Activated naive CD8-positive, alpha-beta T cell (primary cell): ENCODE measurements around the gene MEGF6.

ENCODE experiments used
- H3K27ac Mint-ChIP-seq: one replicate; pipeline ENCODE4 v1.8.0; 2021; ENCODE audit warnings: mixed read lengths
- H3K27me3 Mint-ChIP-seq: one replicate; pipeline ENCODE4 v1.8.0; 2021; ENCODE audit warnings: mixed read lengths
- H3K36me3 Mint-ChIP-seq: one replicate; pipeline ENCODE4 v1.8.0; 2021; ENCODE audit warnings: mixed read lengths
- H3K4me1 Mint-ChIP-seq: one replicate; pipeline ENCODE4 v1.8.0; 2021; ENCODE audit warnings: low read depth, mixed read lengths
- H3K4me3 Mint-ChIP-seq: one replicate; pipeline ENCODE4 v1.8.0; 2021; ENCODE audit warnings: mild to moderate bottlenecking, mixed read lengths
- H3K9me3 Mint-ChIP-seq: one replicate; pipeline ENCODE4 v1.8.0; 2021; ENCODE audit warnings: low read depth, mixed read lengths

Gene MEGF6

GRCh38 chr1:3498986-3499385 lies 112.3 kb downstream of the MEGF6 start:
- no peaks in the 10 kb centered on the region for H3K9me3 Mint-ChIP-seq
- H3K4me1 Mint-ChIP-seq: no peaks in the 10 kb centered on the region
- H3K36me3 Mint-ChIP-seq: no peaks in the 10 kb centered on the region
- H3K4me3 Mint-ChIP-seq: no peak overlapping the region
- no peaks in the 10 kb centered on the region for H3K27me3 Mint-ChIP-seq
- H3K27ac Mint-ChIP-seq: no peak overlapping the region

GRCh38 chr1:3498246-3498930 lies 112.9 kb downstream of the MEGF6 start:
- H3K9me3 Mint-ChIP-seq: no peaks in the 10 kb centered on the region
- no peak overlapping the region for H3K27ac Mint-ChIP-seq
- H3K4me1 Mint-ChIP-seq: no peaks in the 10 kb centered on the region
- H3K4me3 Mint-ChIP-seq: no peak overlapping the region
- H3K36me3 Mint-ChIP-seq: no peaks in the 10 kb centered on the region
- no peaks in the 10 kb centered on the region for H3K27me3 Mint-ChIP-seq

- H3K27me3 Mint-ChIP-seq: no peaks in the 10 kb centered on the region
- no peak overlapping the region for H3K27ac Mint-ChIP-seq
- H3K9me3 Mint-ChIP-seq: no peaks in the 10 kb centered on the region
- H3K36me3 Mint-ChIP-seq: no peaks in the 10 kb centered on the region
- no peak overlapping the region for H3K4me3 Mint-ChIP-seq
- no peaks in the 10 kb centered on the region for H3K4me1 Mint-ChIP-seq
Measured at GRCh38 chr1:3497521-3497920, 113.8 kb downstream of the MEGF6 start.

- H3K27ac Mint-ChIP-seq: no peak overlapping the region
- H3K36me3 Mint-ChIP-seq: no peaks in the 10 kb centered on the region
- H3K9me3 Mint-ChIP-seq: no peaks in the 10 kb centered on the region
- H3K27me3 Mint-ChIP-seq: no peaks in the 10 kb centered on the region
- no peaks in the 10 kb centered on the region for H3K4me1 Mint-ChIP-seq
- H3K4me3 Mint-ChIP-seq: no peak overlapping the region
Measured at GRCh38 chr1:3496916-3497315, 114.4 kb downstream of the MEGF6 start.

GRCh38 chr1:3495776-3496745 lies 115.2 kb downstream of the MEGF6 start:
- H3K27ac Mint-ChIP-seq: no peak overlapping the region
- no peaks in the 10 kb centered on the region for H3K9me3 Mint-ChIP-seq
- peaks cover 3% of the 10 kb centered on the region for H3K4me1 Mint-ChIP-seq
- H3K27me3 Mint-ChIP-seq: no peaks in the 10 kb centered on the region
- no peaks in the 10 kb centered on the region for H3K36me3 Mint-ChIP-seq
- H3K4me3 Mint-ChIP-seq: no peak overlapping the region

GRCh38 chr1:3494321-3495308 lies 116.7 kb downstream of the MEGF6 start:
- no peak overlapping the region for H3K27ac Mint-ChIP-seq
- H3K4me3 Mint-ChIP-seq: no peak overlapping the region
- H3K27me3 Mint-ChIP-seq: no peaks in the 10 kb centered on the region
- H3K36me3 Mint-ChIP-seq: no peaks in the 10 kb centered on the region
- H3K4me1 Mint-ChIP-seq: peaks cover 3% of the 10 kb centered on the region
- H3K9me3 Mint-ChIP-seq: no peaks in the 10 kb centered on the region

GRCh38 chr1:3492545-3493246 lies 118.6 kb downstream of the MEGF6 start:
- Mint-ChIP-seq H3K4me3 (no peak overlapping the region), H3K27me3 (no peaks in the 10 kb centered on the region), H3K4me1 (peaks cover 3% of the 10 kb centered on the region), H3K36me3 (peaks cover 2% of the 10 kb centered on the region), H3K27ac (no peak overlapping the region), H3K9me3 (peaks cover 13% of the 10 kb centered on the region)

GRCh38 chr1:3491291-3492246 lies 119.7 kb downstream of the MEGF6 start:
- H3K27ac Mint-ChIP-seq: no peak overlapping the region
- no peaks in the 10 kb centered on the region for H3K27me3 Mint-ChIP-seq
- peaks cover 13% of the 10 kb centered on the region for H3K9me3 Mint-ChIP-seq
- peaks cover 3% of the 10 kb centered on the region for H3K4me1 Mint-ChIP-seq
- H3K4me3 Mint-ChIP-seq: peak overlapping the region; percentile 69
- peaks cover 2% of the 10 kb centered on the region for H3K36me3 Mint-ChIP-seq

- Mint-ChIP-seq H3K27me3 (no peaks in the 10 kb centered on the region), H3K27ac (no peak overlapping the region), H3K9me3 (peaks cover 13% of the 10 kb centered on the region), H3K36me3 (peaks cover 2% of the 10 kb centered on the region), H3K4me3 (no peak overlapping the region), H3K4me1 (peaks cover 3% of the 10 kb centered on the region)
Measured at GRCh38 chr1:3490046-3490745, 121.1 kb downstream of the MEGF6 start.

GRCh38 chr1:3488432-3488831 lies 122.9 kb downstream of the MEGF6 start:
- no peak overlapping the region for H3K4me3 Mint-ChIP-seq
- H3K9me3 Mint-ChIP-seq: peaks cover 13% of the 10 kb centered on the region
- H3K4me1 Mint-ChIP-seq: peaks cover 5% of the 10 kb centered on the region
- peaks cover 2% of the 10 kb centered on the region for H3K36me3 Mint-ChIP-seq
- peaks cover 2% of the 10 kb centered on the region for H3K27me3 Mint-ChIP-seq
- H3K27ac Mint-ChIP-seq: no peak overlapping the region

- H3K4me1 Mint-ChIP-seq: peaks cover 2% of the 10 kb centered on the region
- no peak overlapping the region for H3K4me3 Mint-ChIP-seq
- H3K27me3 Mint-ChIP-seq: peaks cover 2% of the 10 kb centered on the region
- H3K27ac Mint-ChIP-seq: no peak overlapping the region
- peaks cover 2% of the 10 kb centered on the region for H3K36me3 Mint-ChIP-seq
- H3K9me3 Mint-ChIP-seq: peaks cover 13% of the 10 kb centered on the region
Measured at GRCh38 chr1:3485016-3485415, 126.3 kb downstream of the MEGF6 start.

GRCh38 chr1:3483801-3484444 lies 127.4 kb downstream of the MEGF6 start:
- peaks cover 2% of the 10 kb centered on the region for H3K4me1 Mint-ChIP-seq
- H3K27me3 Mint-ChIP-seq: peaks cover 2% of the 10 kb centered on the region
- no peak overlapping the region for H3K27ac Mint-ChIP-seq
- H3K4me3 Mint-ChIP-seq: no peak overlapping the region
- H3K36me3 Mint-ChIP-seq: peaks cover 2% of the 10 kb centered on the region
- peaks cover 11% of the 10 kb centered on the region for H3K9me3 Mint-ChIP-seq
